Large intestine (tissue), 3 donors: ENCODE results near the gene CPE. TPM values are rescaled to one million over a fixed set of nuclear protein-coding genes. Genes with fewer than 3 reads are reported as not detected.

Source experiments
- DNase-seq, 2 donors: peaks; one replicate each; pipeline versions ENCODE4 v3.0.0 to v3.0.0-alpha.2; 2013
- H3K27ac ChIP-seq: one replicate; pipeline ENCODE4 v1.5.1; 2013; ENCODE audit warnings: low read length
- H3K27me3 ChIP-seq: 2 replicates; pipeline ENCODE4 v1.6.1; 2013; ENCODE audit warnings: low read length; ENCODE audit not compliant: control insufficient read depth, insufficient read depth
- H3K36me3 ChIP-seq: 2 replicates; pipeline ENCODE4 v1.6.1; 2013; ENCODE audit warnings: low read length; ENCODE audit not compliant: control insufficient read depth, insufficient read depth
- H3K4me1 ChIP-seq: one replicate; pipeline ENCODE4 v1.6.1; 2013; ENCODE audit warnings: low read length; ENCODE audit not compliant: control insufficient read depth, insufficient read depth
- H3K4me3 ChIP-seq: one replicate; pipeline ENCODE4 v1.5.1; 2013; ENCODE audit warnings: low read length
- H3K9me3 ChIP-seq: one replicate; pipeline ENCODE4 v1.6.1; 2013; ENCODE audit warnings: mild to moderate bottlenecking, low read depth, low read length, moderate library complexity; ENCODE audit not compliant: control insufficient read depth
- WGBS: methylation state at CpG from one replicate; pipeline ENCODE4 v1.1.5; 2013; ENCODE audit warnings: low lambda C conversion rate; ENCODE audit not compliant: insufficient coverage; 5-methylcytosine and 5-hydroxymethylcytosine counted together
- polyA plus RNA-seq: library from polyadenylated mRNA; unstranded; fragments of 120-200 nt; gene quantifications from one replicate; pipeline ENCODE4 v1.2.1, GENCODE V29; 2013

The CPE gene
- polyA plus RNA-seq, 1 donor = 162 TPM

DNA sequence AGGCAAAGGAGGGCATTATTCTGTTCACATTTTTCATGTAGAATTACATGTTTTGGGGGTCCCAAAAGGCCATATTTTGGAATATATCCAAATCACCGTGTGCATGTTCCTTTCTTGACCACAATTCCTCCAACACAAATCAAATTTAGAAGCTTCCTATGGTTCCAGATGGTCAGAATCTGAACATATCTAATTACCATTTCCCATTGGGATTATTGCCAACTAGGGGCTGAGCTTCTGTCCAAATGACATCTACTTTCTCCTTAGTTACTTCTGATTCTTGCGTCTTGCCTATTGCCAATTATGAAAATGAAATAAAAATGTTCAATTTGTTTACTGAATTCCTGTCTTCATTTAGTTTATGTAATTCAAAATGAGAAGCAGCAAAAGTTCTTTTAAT, 163.7 kb downstream of the CPE start:
- Histone ChIP-seq H3K4me3 (no peak overlapping the region), H3K36me3 (no peaks in the 10 kb centered on the region), H3K4me1 (peaks cover 4% of the 10 kb centered on the region), H3K27me3 (no peaks in the 10 kb centered on the region), H3K27ac (no peak overlapping the region), H3K9me3 (no peaks in the 10 kb centered on the region)
- no peak for DNase-seq
- no CpG with 5 or more reads among the region's 2 CpGs for WGBS

Other genes with a start within 250 kb of the CPE start
- 15.0 TPM for gene KLHL2, start 171.4 kb upstream of the CPE start, polyA plus RNA-seq
- gene MSMO1, start 51.3 kb upstream of the CPE start, polyA plus RNA-seq = 145 TPM